H1 (cell line): Measurements from ENCODE around the gene SKIC8.

Experiments
- CTCF ChIP-seq, 3 experiments: IDR thresholded peaks; 1 replicate in 2 of 3; 2 replicates in 1 of 3; pipeline versions ENCODE4 v1.5.1 to v1.6.1; 2011; ENCODE audit warnings: low read length in 3 of 3, mild to moderate bottlenecking in 3 of 3, inconsistent platforms in 2 of 3, low read depth in 1 of 3, moderate library complexity in 1 of 3; ENCODE audit not compliant: insufficient read depth in 1 of 3; ENCODE audit errors: control extremely low read depth in 1 of 3
- MAFK ChIP-seq: IDR thresholded peaks from 2 replicates; pipeline ENCODE4 v1.6.1; 2012; ENCODE audit warnings: low read depth, mild to moderate bottlenecking, improper control_type of control experiment, low read length
- POLR2AphosphoS5 ChIP-seq: IDR thresholded peaks from 2 replicates; pipeline ENCODE4 v1.6.1; 2011; ENCODE audit warnings: low read depth, low read length
- RAD21 ChIP-seq, 2 experiments: IDR thresholded peaks in 1 of 2; conservative IDR thresholded peaks in 1 of 2; 2 replicates each; pipeline ENCODE4 v1.6.1; 2011; ENCODE audit warnings: low read depth in 2 of 2, low read length in 2 of 2, improper control_type of control experiment in 1 of 2, inconsistent platforms in 1 of 2, mild to moderate bottlenecking in 1 of 2, moderate library complexity in 1 of 2
- RNF2 ChIP-seq: fragments of 200-900, 300-1000 bp; sonication (generic); IDR thresholded peaks from 2 replicates; pipeline ENCODE4 v1.7.1; 2016; ENCODE audit warnings: borderline replicate concordance, low read depth, mild to moderate bottlenecking, antibody characterized with exemption, low read length; ENCODE audit not compliant: poor library complexity, severe bottlenecking; ENCODE audit errors: missing control alignments
- SP2 ChIP-seq: IDR thresholded peaks from 2 replicates; pipeline ENCODE4 v1.6.1; 2012; ENCODE audit warnings: mild to moderate bottlenecking, low read length, inconsistent platforms
- TAF1 ChIP-seq: IDR thresholded peaks from 2 replicates; pipeline ENCODE4 v1.6.1; 2011; ENCODE audit warnings: mild to moderate bottlenecking, low read depth, low read length
- YY1 ChIP-seq: IDR thresholded peaks from 2 replicates; pipeline ENCODE4 v1.6.1; 2011; ENCODE audit warnings: low read depth, mild to moderate bottlenecking, low read length

- TF ChIP-seq YY1, result no peak
- no peak for TF ChIP-seq RNF2
- no peak for TF ChIP-seq RAD21 (IDR thresholded peaks at IDR 0.05 in 1 of 2, conservative IDR thresholded peaks at IDR 0.05 in 1 of 2; ENCODE audit: low read depth in 2 of 2, low read length in 2 of 2)
- no peak for TF ChIP-seq SP2
- no peak for TF ChIP-seq TAF1
- no peak for TF ChIP-seq MAFK
- TF ChIP-seq POLR2AphosphoS5, result no peak
- TF ChIP-seq CTCF (IDR thresholded peaks at IDR 0.05; ENCODE audit: control extremely low read depth in 1 of 3, insufficient read depth in 1 of 3, low read depth in 1 of 3, low read length in 3 of 3), result no peak
These were observed 33.2 kb downstream of the SKIC8 start for GRCh38 chr15:78266229-78266628.
